Activated CD8-positive, alpha-beta memory T cell treated with anti-CD3 and anti-CD28 coated beads for 1 hour (primary cell): ENCODE results near the gene UNC13B.
"Not testable (repeated sequence)": the region's sequence is repeated elsewhere in the genome, so short reads cannot be mapped to it uniquely, and the experiment has no call there.

ENCODE experiments used
- DNase-seq, 2 donors: peaks; one replicate each; pipeline ENCODE4 v3.0.0-alpha.2; 2020; ENCODE audit warnings: low read depth in 1 of 2; ENCODE audit errors: extremely low read depth in 1 of 2

UNC13B gene

GRCh38 chr9:35220659-35221338 lies 59.0 kb downstream of the UNC13B start:
- DNase-seq, result no peak

- no peak for DNase-seq
Observed at GRCh38 chr9:35225677-35226076, 63.9 kb downstream of the UNC13B start.

DNA sequence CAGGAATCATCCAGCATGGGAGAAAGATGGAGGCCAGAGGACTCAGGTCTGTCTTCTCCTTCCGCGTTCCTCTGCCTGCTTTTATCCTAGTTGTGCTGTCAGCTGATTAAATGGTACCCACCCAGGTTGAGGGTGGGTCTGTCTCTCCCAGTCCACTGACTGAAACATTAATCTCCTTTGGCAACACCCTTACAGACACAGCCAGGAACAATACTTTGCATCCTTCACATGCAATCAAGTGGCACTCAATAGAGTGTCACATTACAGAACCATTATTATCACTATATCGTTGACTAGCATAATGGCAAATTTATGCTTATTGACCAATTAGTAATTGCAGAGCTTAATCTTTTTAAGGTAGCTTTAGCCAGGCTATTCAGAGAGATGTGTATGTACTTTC lies 64.8 kb downstream of the UNC13B start:
- DNase-seq, result no peak

DNA sequence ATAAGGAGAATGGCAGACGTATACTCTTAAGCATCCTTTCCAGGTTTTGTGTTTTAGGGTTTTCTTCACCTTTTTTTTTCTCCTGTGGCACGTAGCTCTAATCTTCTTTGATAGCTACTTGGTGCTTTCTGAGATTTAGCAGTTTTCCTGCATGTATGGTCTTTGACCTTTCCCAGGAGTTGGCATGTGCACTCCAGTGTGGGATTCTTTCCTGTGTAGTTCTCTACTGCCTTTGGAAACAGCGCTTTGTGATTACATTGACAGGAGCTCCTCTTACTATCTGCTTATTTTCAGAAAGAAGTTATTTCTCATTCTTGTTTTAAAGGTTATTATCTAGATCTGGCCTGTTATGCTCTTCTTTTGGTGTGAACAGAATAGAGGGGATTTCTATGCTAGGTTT lies 65.5 kb downstream of the UNC13B start:
- DNase-seq, result no peak

GRCh38 chr9:35229066-35229778 lies 67.4 kb downstream of the UNC13B start:
- DNase-seq, result no peak

GRCh38 chr9:35229779-35230143 lies 68.0 kb downstream of the UNC13B start:
- no peak for DNase-seq

DNA sequence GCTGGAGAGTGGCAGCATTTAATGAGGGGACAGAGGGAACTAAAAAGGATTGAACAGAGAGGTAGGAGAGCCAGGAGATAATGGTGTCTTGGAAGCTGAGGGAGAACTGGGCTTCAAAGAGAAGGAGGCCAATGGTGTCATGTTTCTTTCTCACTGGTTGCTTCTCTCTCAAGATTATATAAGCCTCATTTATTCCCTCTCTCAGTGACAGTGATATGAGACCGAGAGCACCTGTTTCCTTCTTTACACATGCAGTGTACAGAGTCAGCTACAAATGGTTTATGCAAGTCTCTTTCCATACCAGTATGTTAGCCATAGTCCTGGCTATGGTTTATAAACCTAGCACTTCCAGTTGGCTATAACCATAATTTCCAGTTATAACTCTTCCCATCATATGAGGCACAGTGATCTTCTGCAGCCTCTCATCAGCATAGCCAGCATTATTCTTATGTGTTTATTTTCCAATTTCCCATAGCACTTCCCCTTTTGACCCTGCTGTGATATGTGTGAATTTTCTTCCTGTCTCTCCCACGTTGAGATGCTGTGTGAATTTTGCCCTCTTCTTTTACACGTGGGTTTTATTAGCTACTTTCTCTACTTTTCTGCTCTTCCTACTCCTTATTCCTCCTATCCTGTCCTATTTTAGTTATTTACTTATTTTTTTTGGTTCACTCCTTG lies 71.2 kb downstream of the UNC13B start:
- no peak for DNase-seq

DNA sequence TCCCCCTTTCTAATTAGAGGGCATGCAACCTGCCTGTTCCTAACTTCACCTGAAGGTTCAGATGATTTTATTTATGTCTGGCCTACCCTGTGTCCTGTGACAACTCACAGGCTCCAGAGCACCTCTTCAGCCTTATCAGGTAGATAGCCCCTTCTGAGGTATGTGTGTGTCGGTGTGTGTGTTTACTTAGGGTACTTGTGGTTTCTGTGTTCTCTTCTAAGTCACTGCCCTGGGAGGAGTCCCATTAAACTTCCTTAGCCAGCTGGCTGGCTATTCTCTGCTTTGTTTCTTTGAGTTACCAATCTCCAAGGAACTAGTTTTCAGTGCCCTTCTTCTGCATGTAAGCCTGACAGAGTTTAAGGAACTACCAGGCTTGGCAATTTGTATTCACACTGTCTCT lies 74.9 kb downstream of the UNC13B start:
- no peak for DNase-seq

DNA sequence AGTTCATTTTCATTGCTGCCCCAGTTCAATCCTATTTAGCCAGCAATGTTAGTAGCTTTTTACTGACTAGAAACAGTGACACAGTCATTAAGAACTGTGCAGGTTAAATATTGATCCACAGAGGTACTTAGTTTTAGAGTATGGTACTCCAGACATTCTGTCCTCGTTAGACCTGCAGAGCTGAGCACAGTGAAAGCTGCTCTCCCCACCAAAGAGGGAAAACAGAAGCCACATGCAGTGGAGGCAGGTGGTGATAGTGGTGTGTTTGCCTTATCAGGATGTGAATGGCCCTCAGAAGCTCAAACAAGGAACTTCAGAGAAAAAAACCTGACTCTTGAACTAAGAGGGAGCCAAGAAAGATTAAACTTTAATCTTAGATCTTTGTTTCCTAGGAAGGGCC lies 75.5 kb downstream of the UNC13B start:
- DNase-seq, result no peak

GRCh38 chr9:35245945-35246344 lies 84.1 kb downstream of the UNC13B start:
- not testable (repeated sequence) for DNase-seq

DNA sequence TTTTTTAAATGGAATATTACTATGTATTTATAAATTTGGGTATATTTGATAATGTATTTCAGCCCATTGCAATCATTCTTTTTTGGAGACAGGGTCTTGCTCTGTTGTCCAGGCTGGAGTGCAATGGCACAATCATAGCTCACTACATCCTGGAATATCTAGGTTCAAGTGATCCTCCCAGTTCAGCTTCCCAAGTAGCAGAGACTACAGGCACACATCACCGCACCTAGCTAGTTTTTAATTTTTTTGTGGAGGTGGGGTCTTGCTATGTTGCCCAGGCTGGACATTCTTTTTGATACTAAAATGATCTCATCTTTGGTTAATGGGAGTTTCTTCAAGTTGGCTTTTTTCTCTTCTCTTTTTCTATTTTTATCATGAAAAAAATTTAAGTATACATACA lies 91.3 kb downstream of the UNC13B start:
- DNase-seq, result no peak

DNA sequence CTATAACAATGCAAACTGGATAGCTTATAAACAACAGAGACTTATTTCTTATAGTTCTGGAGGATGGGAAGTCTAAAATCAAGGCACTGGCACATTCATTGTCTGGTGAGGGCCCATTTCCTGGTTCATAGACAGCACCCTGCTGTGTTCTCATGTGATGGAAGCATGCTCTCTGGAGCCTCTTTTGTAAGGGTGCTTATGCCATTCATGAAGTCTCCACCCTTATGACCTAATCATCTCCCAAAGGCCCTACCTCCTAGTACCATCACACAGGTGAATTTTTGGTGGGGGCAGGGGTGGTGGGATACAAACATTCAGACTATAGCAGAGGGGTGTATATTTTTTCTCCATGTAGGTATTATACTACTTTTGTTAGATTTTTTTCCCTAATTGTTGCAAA lies 92.4 kb downstream of the UNC13B start:
- no peak for DNase-seq

DNA sequence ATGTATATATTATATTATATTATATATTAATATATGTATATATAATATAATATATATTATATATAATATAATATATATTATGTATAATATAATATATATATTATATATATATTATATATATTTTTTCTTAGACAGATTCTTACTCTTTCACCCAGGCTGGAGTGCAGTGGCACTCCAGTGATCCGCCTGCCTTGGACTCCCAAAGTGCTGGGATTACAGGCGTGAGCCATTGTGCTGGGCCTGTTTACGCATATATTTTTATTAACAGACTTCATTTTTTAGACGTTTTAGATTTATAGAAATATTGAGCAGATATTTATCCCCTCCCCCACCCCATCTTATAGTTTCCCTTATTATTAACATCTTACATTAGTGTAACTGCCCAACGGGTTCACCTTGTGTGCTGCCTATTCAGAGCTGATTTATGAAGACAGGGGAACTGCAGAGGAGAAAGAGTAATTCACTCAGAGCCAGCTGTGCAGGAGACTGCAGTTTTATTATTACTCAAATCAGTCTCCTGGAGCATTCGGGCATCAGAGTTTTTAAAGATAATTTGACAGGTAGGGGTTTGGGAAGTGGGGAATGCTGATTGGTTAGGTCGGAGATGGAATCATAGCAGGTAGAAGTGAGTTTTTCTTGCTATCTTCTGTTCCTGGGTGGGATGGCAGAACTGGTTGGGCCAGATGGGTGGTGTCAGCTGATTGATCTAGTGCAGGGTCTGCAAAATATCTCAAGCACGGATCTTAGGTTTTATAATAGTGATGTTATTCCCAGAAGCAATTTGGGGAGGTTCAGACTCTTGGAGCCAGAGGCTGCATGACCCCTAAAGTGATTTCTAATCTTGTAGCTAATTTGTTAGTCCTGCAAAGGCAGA lies 93.4 kb downstream of the UNC13B start:
- DNase-seq, result no peak

- DNase-seq, result no peak
Observed at GRCh38 chr9:35257986-35258659, 96.3 kb downstream of the UNC13B start.

DNA sequence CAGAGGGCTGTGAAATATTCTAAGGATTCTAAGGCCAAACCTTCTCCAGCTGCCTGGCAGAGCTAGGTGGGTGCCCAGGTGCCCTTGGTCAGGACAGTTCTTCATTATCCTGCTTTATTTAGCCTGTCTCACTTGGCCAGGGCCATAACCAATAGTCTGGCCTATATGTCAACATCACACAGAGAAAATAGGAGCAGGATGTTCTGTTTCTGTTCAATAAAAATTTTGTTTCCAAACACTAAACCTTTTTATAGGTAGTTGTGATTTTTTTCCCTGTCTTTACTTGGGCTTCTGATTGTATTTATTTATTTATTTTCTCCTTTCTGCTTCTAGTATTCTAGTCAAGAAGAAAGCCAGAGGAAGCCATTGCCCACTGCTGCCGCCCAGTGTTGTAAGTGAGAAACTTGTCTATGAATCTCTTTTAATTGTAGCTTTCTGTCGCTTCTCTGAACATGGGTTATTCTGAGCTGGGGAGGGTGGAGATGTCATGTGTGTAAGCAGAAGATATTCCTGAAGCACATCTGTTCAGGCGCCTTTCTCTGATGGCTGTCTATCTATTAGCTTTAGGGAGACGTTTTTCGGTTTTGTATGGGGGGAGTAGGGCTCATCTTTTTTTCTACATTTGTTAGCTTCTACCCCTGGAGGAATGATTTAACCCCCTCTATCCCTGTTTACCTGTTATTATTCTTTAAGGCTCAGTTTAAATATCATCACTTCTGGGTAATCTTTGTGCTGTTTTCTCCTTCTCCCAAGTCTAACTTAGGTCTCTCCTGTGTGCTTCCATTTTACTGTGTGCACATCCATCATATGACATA lies 97.1 kb downstream of the UNC13B start:
- DNase-seq, result peak in 1 of 2 donors; percentile 8

- no peak for DNase-seq
Observed at GRCh38 chr9:35260186-35260585, 98.4 kb downstream of the UNC13B start.

- DNase-seq, result no peak
Observed at GRCh38 chr9:35262064-35262463, 100.3 kb downstream of the UNC13B start.

DNA sequence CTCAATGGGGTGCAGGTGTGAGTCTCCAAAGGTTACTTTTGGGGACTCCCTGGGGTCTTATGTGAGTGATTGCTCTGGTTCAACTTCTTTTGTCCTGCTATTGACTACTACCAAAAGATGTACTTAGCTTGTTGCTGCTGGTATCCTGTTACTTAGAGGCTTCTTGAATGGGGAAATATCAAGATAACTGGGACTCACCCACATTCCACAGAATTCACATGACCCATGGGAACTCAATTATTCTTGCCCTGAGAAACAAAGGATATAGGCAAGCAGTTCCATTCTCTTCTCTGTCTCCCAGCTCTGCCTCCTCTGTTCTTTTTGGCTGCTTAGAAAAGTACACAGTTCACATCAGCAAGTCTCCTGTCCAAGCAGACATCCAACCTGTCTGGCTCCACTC lies 105.9 kb downstream of the UNC13B start:
- no peak for DNase-seq

GRCh38 chr9:35269919-35270318 lies 108.1 kb downstream of the UNC13B start:
- no peak for DNase-seq

DNA sequence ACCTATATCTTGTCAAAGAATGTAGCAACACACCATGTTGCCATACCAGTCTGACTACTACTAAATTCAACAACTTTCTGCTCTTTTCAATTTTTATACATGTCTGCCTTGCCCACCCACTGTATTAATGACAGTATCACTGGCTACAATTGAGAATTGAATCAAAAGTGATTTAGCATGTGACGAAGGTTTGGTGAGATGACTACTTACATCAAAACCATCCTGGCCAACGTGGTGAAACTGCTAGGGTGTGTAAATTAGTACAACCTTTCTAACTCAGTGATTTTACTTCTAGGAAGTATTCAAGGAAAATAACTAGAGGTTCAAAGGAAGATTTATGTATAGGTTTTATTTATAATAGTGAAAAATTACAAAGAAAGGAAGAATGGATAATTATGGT lies 109.8 kb downstream of the UNC13B start:
- no peak for DNase-seq
